IMR-90 (cell line): ENCODE measurements around the gene ATP2B2. TPM values are rescaled to one million over a fixed set of nuclear protein-coding genes. Genes with fewer than 3 reads are reported as not detected.

Experiments used
- ATAC-seq: fragments of 200-7000 bp; cut with Tn5 transposase; 2 replicates; pipeline ENCODE4 v1.9.1; 2020; ENCODE audit warnings: low read depth, mild to moderate bottlenecking, moderate library complexity
- BruUV-seq: library from RNA; stranded (reverse); fragments of 400-500 nt; replicated peaks from 2 replicates; lab custom pipeline; 2021; lab: Mats Ljungman, UMichigan
- CTCF ChIA-PET: fragments of 300-600 bp; formaldehyde crosslinking; extraction: SDS; loops from one replicate; lab custom pipeline; 2021; ENCODE audit warnings: antibody characterized with exemption; lab: Yijun Ruan, JAX
- POLR2A ChIA-PET: fragments of 300-600 bp; sonication (Branson Sonifier 250); formaldehyde crosslinking; loops from one replicate; lab custom pipeline; 2022; ENCODE audit warnings: antibody characterized with exemption; ENCODE audit not compliant: unreplicated experiment; lab: Charles Lee
- DNase-seq: peaks from one replicate; pipeline ENCODE4 v3.0.0; 2013
- H2AFZ ChIP-seq: replicated peaks from 2 replicates; pipeline ENCODE3; 2013; ENCODE audit warnings: low read length, mild to moderate bottlenecking; ENCODE audit not compliant: poor library complexity
- H2AK5ac ChIP-seq: 2 replicates; pipeline ENCODE4 v1.6.1; 2013; ENCODE audit warnings: low read depth, low read length, inconsistent platforms
- H2AK9ac ChIP-seq: replicated peaks from 2 replicates; pipeline ENCODE3; 2013; ENCODE audit warnings: mild to moderate bottlenecking, low read depth, low read length, moderate library complexity; ENCODE audit not compliant: poor library complexity
- H2BK120ac ChIP-seq: 2 replicates; pipeline ENCODE4 v1.6.1; 2013; ENCODE audit warnings: low read depth, low read length, inconsistent platforms
- H2BK15ac ChIP-seq: 3 replicates; pipeline ENCODE4 v1.6.1; 2013; ENCODE audit warnings: low read depth, low read length, inconsistent platforms
- H2BK20ac ChIP-seq: 2 replicates; pipeline ENCODE4 v1.6.1; 2013; ENCODE audit warnings: low read depth, mild to moderate bottlenecking, inconsistent platforms, low read length, moderate library complexity
- H2BK5ac ChIP-seq: 2 replicates; pipeline ENCODE4 v1.6.1; 2013; ENCODE audit warnings: mild to moderate bottlenecking, low read depth, low read length, inconsistent platforms; ENCODE audit not compliant: poor library complexity, severe bottlenecking
- H3K14ac ChIP-seq: replicated peaks from 2 replicates; pipeline ENCODE4 v1.6.1; 2013; ENCODE audit warnings: low read depth, low read length, inconsistent platforms
- H3K18ac ChIP-seq: 2 replicates; pipeline ENCODE4 v1.6.1; 2013; ENCODE audit warnings: low read depth, low read length, control low read depth
- H3K23ac ChIP-seq: 2 replicates; pipeline ENCODE4 v1.6.1; 2013; ENCODE audit warnings: low read depth, low read length, inconsistent platforms
- H3K27ac ChIP-seq: 2 replicates; pipeline ENCODE4 v1.5.1; 2013; ENCODE audit warnings: mild to moderate bottlenecking, control low read depth, low read length; ENCODE audit not compliant: insufficient read depth
- H3K27me3 ChIP-seq: 2 replicates; pipeline ENCODE4 v1.6.1; 2013; ENCODE audit warnings: low read length; ENCODE audit not compliant: control insufficient read depth, insufficient read depth
- H3K36me3 ChIP-seq: 2 replicates; pipeline ENCODE4 v1.6.1; 2013; ENCODE audit warnings: low read length, mixed read lengths; ENCODE audit not compliant: control insufficient read depth, insufficient read depth
- H3K4ac ChIP-seq: 2 replicates; pipeline ENCODE4 v1.6.1; 2013; ENCODE audit warnings: low read depth, low read length, inconsistent platforms
- H3K4me1 ChIP-seq: 2 replicates; pipeline ENCODE4 v1.6.1; 2013; ENCODE audit warnings: low read length, mixed read lengths; ENCODE audit not compliant: control insufficient read depth, insufficient read depth
- H3K4me2 ChIP-seq: 2 replicates; pipeline ENCODE4 v1.6.1; 2013; ENCODE audit warnings: low read depth, mild to moderate bottlenecking, control low read depth, low read length, moderate library complexity
- H3K4me3 ChIP-seq: 2 replicates; pipeline ENCODE4 v1.5.1; 2013; ENCODE audit warnings: low read depth, mild to moderate bottlenecking, control low read depth, low read length, moderate library complexity; ENCODE audit not compliant: insufficient read depth
- H3K56ac ChIP-seq: 2 replicates; pipeline ENCODE4 v1.6.1; 2013; ENCODE audit warnings: low read length, inconsistent platforms; ENCODE audit not compliant: insufficient read depth; ENCODE audit errors: extremely low read depth
- H3K79me1 ChIP-seq, 2 experiments: 2 replicates each; pipeline ENCODE4 v1.6.1; 2013; ENCODE audit warnings: low read length in 2 of 2, inconsistent platforms in 1 of 2, low read depth in 1 of 2
- H3K9ac ChIP-seq: 2 replicates; pipeline ENCODE4 v1.6.1; 2013; ENCODE audit warnings: low read depth, low read length, control low read depth
- H3K9me1 ChIP-seq: 2 replicates; pipeline ENCODE4 v1.6.1; 2013; ENCODE audit warnings: low read length, inconsistent platforms; ENCODE audit not compliant: insufficient read depth
- H3K9me3 ChIP-seq: 2 replicates; pipeline ENCODE4 v1.6.1; 2013; ENCODE audit warnings: low read length; ENCODE audit not compliant: control insufficient read depth, insufficient read depth
- H4K20me1 ChIP-seq: 2 replicates; pipeline ENCODE4 v1.6.1; 2013; ENCODE audit warnings: low read length, inconsistent platforms; ENCODE audit not compliant: insufficient read depth
- H4K5ac ChIP-seq: 2 replicates; pipeline ENCODE4 v1.6.1; 2013; ENCODE audit warnings: mild to moderate bottlenecking, low read depth, low read length, control low read depth
- H4K8ac ChIP-seq, 2 experiments: 2 replicates each; pipeline ENCODE4 v1.6.1; 2013; ENCODE audit warnings: low read depth in 2 of 2, low read length in 2 of 2, control low read depth in 1 of 2, inconsistent platforms in 1 of 2
- H4K91ac ChIP-seq: 2 replicates; pipeline ENCODE4 v1.6.1; 2013; ENCODE audit warnings: low read depth, low read length, inconsistent platforms; ENCODE audit not compliant: insufficient read depth
- BHLHE40 ChIP-seq: fragments of 150-350 bp; IDR thresholded peaks from 2 replicates; pipeline ENCODE4 v1.6.1; 2016; ENCODE audit warnings: mild to moderate bottlenecking, low read depth, low read length
- CHD1 ChIP-seq: IDR thresholded peaks from 2 replicates; pipeline ENCODE4 v1.6.1; 2012; ENCODE audit warnings: low read depth, low read length, improper control_type of control experiment
- CTCF ChIP-seq: conservative IDR thresholded peaks from 2 replicates; pipeline ENCODE4 v1.5.1; 2012; ENCODE audit warnings: mild to moderate bottlenecking, low read depth, low read length, improper control_type of control experiment
- ELK1 ChIP-seq: fragments of 150-350 bp; IDR thresholded peaks from 2 replicates; pipeline ENCODE4 v1.6.1; 2016; ENCODE audit warnings: low read depth, mild to moderate bottlenecking, low read length, moderate library complexity, borderline replicate concordance
- FOS ChIP-seq: fragments of 150-350 bp; IDR thresholded peaks from 2 replicates; pipeline ENCODE4 v1.6.1; 2016; ENCODE audit warnings: low read depth, low read length
- MAFK ChIP-seq: IDR thresholded peaks from 2 replicates; pipeline ENCODE4 v1.6.1; 2012; ENCODE audit warnings: low read depth, low read length, improper control_type of control experiment
- MAZ ChIP-seq: IDR thresholded peaks from 2 replicates; pipeline ENCODE4 v1.6.1; 2012; ENCODE audit warnings: low read depth, mild to moderate bottlenecking, low read length, improper control_type of control experiment, moderate library complexity, borderline replicate concordance
- NFE2L2 ChIP-seq: fragments of 150-350 bp; IDR thresholded peaks from 2 replicates; pipeline ENCODE4 v1.6.1; 2016; ENCODE audit warnings: low read depth, mild to moderate bottlenecking, low read length
- RCOR1 ChIP-seq: IDR thresholded peaks from 2 replicates; pipeline ENCODE4 v1.6.1; 2012; ENCODE audit warnings: mild to moderate bottlenecking, low read length, improper control_type of control experiment; ENCODE audit not compliant: insufficient replicate concordance
- whole genome bisulfite sequencing, 2 experiments: methylation state at CpG; one replicate each; pipeline versions ENCODE4 v1.1.5 to v1.1.7; 2013; ENCODE audit warnings: missing lambda C conversion rate in 2 of 2; ENCODE audit not compliant: insufficient read length in 1 of 2; ENCODE audit errors: extremely low coverage in 2 of 2; 5-methylcytosine and 5-hydroxymethylcytosine counted together
- dilution Hi-C: fragments of 300-500 bp; cut with HindIII; formaldehyde crosslinking; loops from one replicate; pipeline ENCODE4 v1.14.3; 2018; ENCODE audit warnings: low sequenced_read_pairs; ENCODE audit not compliant: unreplicated experiment
- in situ Hi-C: fragments of 300-500 bp; cut with MboI; formaldehyde crosslinking; loops from 3 replicates; pipeline ENCODE4 v1.14.3; 2019; ENCODE audit warnings: low sequenced_read_pairs, inconsistent platforms, mixed read lengths
- intact Hi-C: fragments of 100-400 bp; cut with micrococcal nuclease; formaldehyde crosslinking; loops from 2 replicates; pipeline ENCODE4 v1.10.0; 2022
- polyA plus RNA-seq, 3 experiments: library from polyadenylated mRNA; depleted of rRNA; stranded (reverse); fragments of >200 nt; gene quantifications; 2 replicates each; pipeline ENCODE4 v1.2.3, GENCODE V29; 2012; ENCODE audit warnings: low replicate concordance in 1 of 3
- total RNA-seq: library from RNA; depleted of rRNA; stranded (reverse); fragments of >200 nt; gene quantifications from 2 replicates; pipeline ENCODE4 v1.2.3, GENCODE V29; 2012

ATP2B2 gene
- total and polyA plus RNA-seq, 2 of the 4 experiments (the other 2 are of a cell fraction), result under 0.01 to 0.02 TPM

GRCh38 chr3:10363935-10364334 is 141.5 kb downstream of the ATP2B2 start:
- no peak overlapping the region for H3K4ac ChIP-seq
- no peak for TF ChIP-seq FOS
- TF ChIP-seq CHD1, result no peak
- TF ChIP-seq ELK1, result no peak
- no peak for TF ChIP-seq RCOR1
- TF ChIP-seq MAFK, result no peak
- TF ChIP-seq BHLHE40, result no peak
- TF ChIP-seq NFE2L2, result no peak
- no peak for TF ChIP-seq CTCF
- no peak for TF ChIP-seq MAZ
- H2AK9ac ChIP-seq, result no peak overlapping the region
- no peaks in the 10 kb centered on the region for H3K27me3 ChIP-seq
- H3K4me2 ChIP-seq, result no peak overlapping the region
- peaks cover 24% of the 10 kb centered on the region for H3K9me1 ChIP-seq
- BruUV-seq, result no TSS peak
- no peak overlapping the region for H3K27ac ChIP-seq
- no peak overlapping the region for H3K9ac ChIP-seq
- H4K91ac ChIP-seq, result no peak overlapping the region
- H3K79me1 ChIP-seq, result no peaks in the 10 kb centered on the region
- no peak overlapping the region for H3K14ac ChIP-seq
- ATAC-seq (no peak), DNase-seq (no peak)
- WGBS, 2 experiments, result no CpG with 5 or more reads among the region's 1 CpG
- H2BK15ac ChIP-seq, result no peak overlapping the region
- CTCF ChIA-PET, result interaction anchor here (1.4 kb wide), 1 partner anchor 20 kb away, joined by 3 read pairs; no protein-coding TSS in a partner anchor
- no peak overlapping the region for H2AK5ac ChIP-seq
- H3K4me3 ChIP-seq, result no peak overlapping the region
- peaks cover 4% of the 10 kb centered on the region for H3K9me3 ChIP-seq
- H3K36me3 ChIP-seq, result no peaks in the 10 kb centered on the region
- no peak overlapping the region for H4K5ac ChIP-seq
- dilution Hi-C loops (no loop called here), in situ Hi-C loops (no loop called here), intact Hi-C loops (no loop called here)
- POLR2A ChIA-PET, result no interaction called here
- H4K20me1 ChIP-seq, result no peaks in the 10 kb centered on the region
- H2BK120ac ChIP-seq, result no peak overlapping the region
- no peak overlapping the region for H3K23ac ChIP-seq
- H3K18ac ChIP-seq, result no peak overlapping the region
- H4K8ac ChIP-seq, result no peak overlapping the region
- H2BK20ac ChIP-seq, result no peak overlapping the region
- no peak overlapping the region for H3K56ac ChIP-seq
- no peak overlapping the region for H2BK5ac ChIP-seq
- H2AFZ ChIP-seq, result no peak overlapping the region
- peaks cover 14% of the 10 kb centered on the region for H3K4me1 ChIP-seq
